HEK293T (cell line): ENCODE measurements around the gene FBXO11.

Experiments
- ARNT ChIP-seq: fragments of 450-650 bp; IDR thresholded peaks from 2 replicates; pipeline ENCODE4 v1.6.1; 2017; ENCODE audit warnings: mild to moderate bottlenecking
- CTBP1 ChIP-seq: fragments of 450-650 bp; IDR thresholded peaks from 2 replicates; pipeline ENCODE4 v1.6.1; 2016; ENCODE audit warnings: borderline replicate concordance
- FOXA1 ChIP-seq: fragments of 450-650 bp; IDR thresholded peaks from 2 replicates; pipeline ENCODE4 v1.6.1; 2016; ENCODE audit warnings: mild to moderate bottlenecking
- ZNF384 ChIP-seq: fragments of 450-650 bp; IDR thresholded peaks from 2 replicates; pipeline ENCODE4 v1.6.1; 2016

DNA sequence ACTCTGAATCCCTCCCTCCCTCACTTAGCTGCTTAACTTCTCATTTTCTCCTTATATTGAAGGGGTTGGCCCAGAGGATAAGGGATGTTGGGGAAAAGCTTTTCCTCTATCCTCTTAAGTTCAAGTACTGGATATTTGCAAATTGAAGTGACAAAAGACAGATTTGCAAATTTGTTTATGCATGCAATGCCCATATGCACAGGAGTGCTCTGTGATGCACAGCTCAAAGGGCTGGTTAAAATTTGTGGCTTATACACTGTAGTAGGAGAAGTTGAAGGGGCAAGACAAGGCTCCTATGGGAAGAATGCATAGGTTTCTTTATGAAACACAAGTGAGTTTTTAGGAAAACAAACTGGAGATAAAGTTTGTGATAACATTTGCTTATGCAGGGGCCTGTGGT lies 131.7 kb downstream of the FBXO11 start:
- TF ChIP-seq FOXA1 (no peak), ARNT (no peak), ZNF384 (no peak), CTBP1 (no peak)
